ENCODE measurements around the gene FOXP1. TPM values are rescaled to one million over a fixed set of nuclear protein-coding genes. Genes with fewer than 3 reads are reported as not detected.

Gene FOXP1
- total RNA-seq, 1 donor from 2014 or later: 128 TPM

- DNase-seq (ENCODE audit: low spot score): no peak
These were observed 96.7 kb downstream of the FOXP1 start for GRCh38 chr3:71486831-71487230.

DNA sequence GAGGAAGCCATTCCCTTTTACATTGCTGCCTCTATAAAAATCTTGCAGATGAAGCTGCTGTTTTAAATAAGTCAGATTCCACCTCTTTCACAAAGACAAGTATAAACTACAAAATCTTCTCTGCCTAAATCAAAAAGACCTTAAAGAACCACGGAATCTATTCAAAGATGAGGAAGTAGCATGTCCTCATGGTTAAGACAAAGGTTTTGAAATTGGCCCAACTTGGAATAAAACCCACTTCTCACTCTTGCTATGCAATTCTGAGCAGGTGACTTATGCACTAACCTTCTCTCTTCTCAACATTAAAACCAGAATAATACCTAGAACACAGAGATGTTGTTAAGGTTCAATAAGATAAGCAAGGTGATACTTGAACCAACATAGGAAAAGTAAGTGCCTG, 97.6 kb downstream of the FOXP1 start:
- DNase-seq (ENCODE audit: low spot score): no peak

DNA sequence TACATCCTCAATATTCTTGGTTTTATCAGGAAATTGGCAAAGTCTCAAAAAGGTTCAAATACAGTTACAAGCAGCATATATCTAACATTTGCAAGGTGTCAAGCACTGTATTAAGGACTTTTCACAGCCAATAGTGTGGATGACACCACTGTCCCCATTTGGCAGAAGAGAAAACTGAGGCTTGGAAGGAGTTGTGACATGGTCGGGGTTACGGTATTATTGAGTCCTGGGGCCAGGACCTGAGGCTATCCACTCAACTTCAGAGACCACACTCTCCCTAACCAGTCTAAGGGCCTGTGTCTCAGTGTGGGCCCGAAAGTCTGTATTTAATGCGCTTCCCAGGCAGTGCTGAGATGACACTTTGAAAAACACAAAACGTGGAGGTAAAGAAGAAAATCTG, 99.1 kb downstream of the FOXP1 start:
- no peak for DNase-seq (ENCODE audit: low spot score)

DNA sequence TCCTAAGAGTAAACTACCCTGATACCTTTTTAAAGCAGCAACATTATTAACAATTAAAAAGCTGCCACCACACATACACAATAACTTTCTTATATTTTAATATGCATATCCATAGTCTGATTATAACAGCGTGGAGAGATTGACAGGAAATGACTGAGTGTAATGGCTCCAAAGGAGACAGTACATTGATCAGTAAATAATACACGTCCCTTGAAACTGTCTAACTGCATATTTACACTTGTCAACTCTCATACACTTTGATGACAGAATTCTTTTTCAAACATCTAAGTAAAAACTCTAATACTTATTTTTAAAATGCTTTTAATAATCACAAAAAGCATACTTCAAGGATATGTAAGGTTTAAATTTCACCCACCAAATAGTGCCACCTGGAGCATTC, 99.5 kb downstream of the FOXP1 start:
- no peak for DNase-seq (ENCODE audit: low spot score)

- DNase-seq (ENCODE audit: low spot score): no peak
These were observed 100.8 kb downstream of the FOXP1 start for GRCh38 chr3:71482771-71483170.

GRCh38 chr3:71478568-71478967, 105.0 kb downstream of the FOXP1 start:
- no peak for DNase-seq (ENCODE audit: low spot score)

GRCh38 chr3:71476950-71477349, 106.6 kb downstream of the FOXP1 start:
- no peak for DNase-seq (ENCODE audit: low spot score)

DNA sequence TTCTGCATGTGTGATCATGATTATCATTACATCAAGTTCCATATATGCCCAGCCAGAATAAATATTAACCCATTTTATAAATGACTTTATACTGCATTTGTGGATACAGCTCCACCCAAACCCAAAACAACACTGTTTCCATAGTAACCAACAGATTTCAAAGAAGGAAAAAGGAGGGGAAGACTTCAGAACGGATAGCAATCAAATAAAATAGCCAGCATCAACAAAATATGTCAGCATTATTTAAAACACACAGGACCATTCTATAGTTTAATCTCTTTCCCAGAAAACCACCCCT, 114.4 kb downstream of the FOXP1 start:
- no peak for DNase-seq (ENCODE audit: low spot score)

DNA sequence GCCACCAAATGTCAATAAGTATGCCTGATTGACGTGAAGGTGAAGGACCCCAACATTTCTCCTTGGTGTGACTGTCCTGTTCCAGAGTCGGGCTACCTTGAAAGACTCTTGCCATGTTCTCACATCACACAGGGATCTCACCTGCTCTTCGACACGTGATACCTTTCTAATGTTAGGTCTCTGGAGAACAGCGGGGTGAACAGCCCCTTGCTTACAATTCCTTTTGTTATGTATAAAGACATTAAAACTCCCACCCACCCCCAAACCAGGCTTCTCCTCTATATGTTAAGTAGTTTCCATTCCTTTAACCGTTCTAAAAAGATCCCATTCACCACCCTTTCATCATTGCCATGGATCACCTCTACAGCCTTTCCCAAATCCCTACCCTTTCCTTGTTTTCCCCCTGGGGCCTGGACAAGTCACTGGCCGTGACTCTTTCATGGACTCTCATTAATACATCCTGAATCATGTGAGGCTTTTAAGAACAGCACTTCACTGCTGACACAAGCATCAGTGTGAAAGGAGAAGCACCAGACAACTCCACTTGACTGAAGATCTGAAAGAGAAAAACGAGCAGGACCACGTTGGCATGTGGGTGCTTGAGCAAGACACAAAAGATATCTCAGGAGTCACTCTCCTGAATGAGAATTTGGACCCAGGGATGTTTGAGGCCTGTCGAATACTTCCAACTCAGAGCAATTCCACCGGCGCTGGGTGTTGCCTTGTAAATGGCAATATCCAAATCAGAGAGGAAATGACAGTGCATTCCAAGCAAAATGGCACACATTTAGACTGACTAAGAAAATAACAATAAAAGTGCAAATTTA, 115.0 kb downstream of the FOXP1 start:
- DNase-seq (ENCODE audit: low spot score): no peak

DNA sequence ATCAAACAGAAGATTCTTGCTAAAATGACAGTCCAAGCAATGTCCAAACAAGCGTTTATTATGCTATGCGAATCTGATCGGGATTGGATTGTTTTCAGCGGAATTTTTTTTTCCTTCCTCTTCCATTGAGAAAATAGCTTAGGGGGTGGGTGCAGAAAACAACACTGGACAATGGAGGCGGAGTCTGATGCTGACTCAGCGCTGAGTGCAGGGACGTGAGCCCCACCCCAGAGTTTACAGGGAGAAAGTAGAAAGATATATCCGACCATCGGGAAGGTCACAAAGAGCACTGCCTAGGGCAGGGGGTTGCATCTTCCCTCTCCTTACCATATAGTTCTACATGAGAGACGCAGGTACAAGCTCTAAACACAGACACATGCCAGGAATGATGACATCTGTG, 117.0 kb downstream of the FOXP1 start:
- DNase-seq (ENCODE audit: low spot score): no peak

- DNase-seq (ENCODE audit: low spot score): no peak
These were observed 118.0 kb downstream of the FOXP1 start for GRCh38 chr3:71465371-71466036.

DNA sequence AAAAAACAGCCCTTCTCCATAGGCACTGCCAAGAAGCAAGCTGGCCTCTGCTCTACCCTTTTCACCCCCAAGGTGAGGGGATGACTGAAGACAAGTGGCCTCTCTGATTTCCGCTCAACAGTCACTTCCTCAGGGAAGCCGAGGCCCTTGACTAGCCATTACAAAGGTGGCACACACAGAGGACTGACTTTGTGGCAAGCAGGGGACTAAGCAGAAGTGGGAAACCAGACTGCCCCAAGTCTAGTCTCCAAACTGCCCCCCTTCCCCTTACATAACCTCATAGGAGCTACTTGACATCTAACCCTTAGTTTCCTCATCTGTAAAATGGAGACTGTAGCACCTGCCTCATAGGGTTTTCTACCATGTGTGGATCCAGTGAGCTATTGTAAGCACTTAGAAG, 118.9 kb downstream of the FOXP1 start:
- no peak for DNase-seq (ENCODE audit: low spot score)

DNA sequence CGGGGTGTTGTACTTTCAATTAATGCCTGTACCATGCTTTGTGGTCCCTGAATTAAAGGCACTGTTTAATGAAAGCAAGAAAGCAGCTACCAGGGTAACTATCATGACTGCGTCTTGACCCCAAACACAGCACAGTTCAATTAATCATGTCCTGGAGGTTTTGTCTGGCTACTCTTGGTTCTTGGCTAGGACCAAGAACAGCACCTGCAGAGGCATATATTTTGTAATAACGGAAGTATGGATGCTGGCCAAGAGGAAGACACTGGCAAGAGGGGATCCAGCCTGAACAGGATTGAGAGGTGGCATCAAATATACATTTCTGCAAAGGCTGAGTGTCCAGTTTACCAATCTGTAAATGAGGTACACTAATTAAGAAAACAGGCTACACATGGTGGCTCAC, 119.9 kb downstream of the FOXP1 start:
- DNase-seq (ENCODE audit: low spot score): no peak

- no peak for DNase-seq (ENCODE audit: low spot score)
These were observed 120.9 kb downstream of the FOXP1 start for GRCh38 chr3:71462586-71462985.

- DNase-seq (ENCODE audit: low spot score): no peak
These were observed 121.6 kb downstream of the FOXP1 start for GRCh38 chr3:71461749-71462483.

- no peak for DNase-seq (ENCODE audit: low spot score)
These were observed 122.4 kb downstream of the FOXP1 start for GRCh38 chr3:71461114-71461513.

GRCh38 chr3:71458895-71459294, 124.6 kb downstream of the FOXP1 start:
- DNase-seq (ENCODE audit: low spot score): no peak

GRCh38 chr3:71456826-71457225, 126.7 kb downstream of the FOXP1 start:
- DNase-seq (ENCODE audit: low spot score): no peak

DNA sequence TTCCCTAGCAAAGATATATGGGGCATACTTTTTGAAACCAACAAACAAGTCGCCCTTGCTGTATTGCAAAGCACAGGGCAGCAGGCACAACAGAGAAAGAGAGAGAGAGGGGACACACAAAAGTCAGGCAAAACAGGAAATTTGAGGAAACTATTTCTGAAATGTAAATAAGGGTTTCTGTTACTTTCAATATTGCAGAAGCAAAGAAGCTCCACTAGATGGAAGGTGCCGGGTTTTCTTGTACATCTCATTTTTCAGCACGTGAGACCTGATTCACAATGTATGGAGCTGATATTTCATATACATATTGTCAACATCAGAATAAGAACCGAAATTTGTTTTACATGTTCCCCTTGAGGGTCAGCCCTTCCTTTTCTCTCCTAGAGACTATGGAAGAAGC, 127.4 kb downstream of the FOXP1 start:
- DNase-seq (ENCODE audit: low spot score): no peak

GRCh38 chr3:71454512-71455403, 128.8 kb downstream of the FOXP1 start:
- DNase-seq (ENCODE audit: low spot score): no peak

- DNase-seq (ENCODE audit: low spot score): no peak
These were observed 129.6 kb downstream of the FOXP1 start for GRCh38 chr3:71453822-71454511.
